ENCODE results near the gene SEC61G. TPM values are rescaled to one million over a fixed set of nuclear protein-coding genes. Genes with fewer than 3 reads are reported as not detected.

SEC61G gene
- total RNA-seq, 2 experiments from 2014 or later, result 88.7 to 146 TPM

GRCh38 chr7:54778696-54779540 is 19.9 kb upstream of the SEC61G start:
- no peaks in the 10 kb centered on the region for H3K36me3 ChIP-seq (ENCODE audit: insufficient read depth, low read length)
- BruUV-seq (replicated peaks), result no TSS peak
- TF ChIP-seq, protein P1, sequence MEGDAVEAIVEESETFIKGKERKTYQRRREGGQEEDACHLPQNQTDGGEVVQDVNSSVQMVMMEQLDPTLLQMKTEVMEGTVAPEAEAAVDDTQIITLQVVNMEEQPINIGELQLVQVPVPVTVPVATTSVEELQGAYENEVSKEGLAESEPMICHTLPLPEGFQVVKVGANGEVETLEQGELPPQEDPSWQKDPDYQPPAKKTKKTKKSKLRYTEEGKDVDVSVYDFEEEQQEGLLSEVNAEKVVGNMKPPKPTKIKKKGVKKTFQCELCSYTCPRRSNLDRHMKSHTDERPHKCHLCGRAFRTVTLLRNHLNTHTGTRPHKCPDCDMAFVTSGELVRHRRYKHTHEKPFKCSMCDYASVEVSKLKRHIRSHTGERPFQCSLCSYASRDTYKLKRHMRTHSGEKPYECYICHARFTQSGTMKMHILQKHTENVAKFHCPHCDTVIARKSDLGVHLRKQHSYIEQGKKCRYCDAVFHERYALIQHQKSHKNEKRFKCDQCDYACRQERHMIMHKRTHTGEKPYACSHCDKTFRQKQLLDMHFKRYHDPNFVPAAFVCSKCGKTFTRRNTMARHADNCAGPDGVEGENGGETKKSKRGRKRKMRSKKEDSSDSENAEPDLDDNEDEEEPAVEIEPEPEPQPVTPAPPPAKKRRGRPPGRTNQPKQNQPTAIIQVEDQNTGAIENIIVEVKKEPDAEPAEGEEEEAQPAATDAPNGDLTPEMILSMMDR (conservative IDR thresholded peaks at IDR 0.05; ENCODE audit: low read length), result no peak
- TF ChIP-seq EZH2phosphoT487 (IDR thresholded peaks at IDR 0.05; ENCODE audit: borderline replicate concordance, low read depth, low read length), result no peak
- intact Hi-C loops (cut with micrococcal nuclease; ENCODE audit: unreplicated experiment), result no loop called here
- POLR2A ChIA-PET, result interaction anchor here (0.6 kb wide), 1 partner anchor 374 kb away, joined by 3 read pairs; no protein-coding TSS in a partner anchor
- no peaks in the 10 kb centered on the region for H3K79me2 ChIP-seq (ENCODE audit: insufficient read depth, low read depth, low read length)
- H3K4me2 ChIP-seq (ENCODE audit: low read length), result no peak overlapping the region
- H2AFZ ChIP-seq (ENCODE audit: low read length), result no peak overlapping the region
- no peaks in the 10 kb centered on the region for H3K9me2 ChIP-seq (ENCODE audit: insufficient read depth, low read length)
- H3K4me3 ChIP-seq (ENCODE audit: low read depth, low read length, poor library complexity, severe bottlenecking), result no peak overlapping the region
- no peaks in the 10 kb centered on the region for H3K4me1 ChIP-seq (ENCODE audit: insufficient read depth, low read length, poor library complexity, severe bottlenecking)
- no peaks in the 10 kb centered on the region for H3K9me3 ChIP-seq (ENCODE audit: low read length)
- no peak overlapping the region for H3K27ac ChIP-seq (ENCODE audit: low read depth, low read length, poor library complexity, severe bottlenecking)
- H4K20me1 ChIP-seq (ENCODE audit: insufficient read depth, low read length), result no peaks in the 10 kb centered on the region
- CTCF ChIA-PET (ENCODE audit: unreplicated experiment), result no interaction called here
- no peak for DNase-seq (ENCODE audit: low spot score)

GRCh38 chr7:54778166-54778565 is 19.2 kb upstream of the SEC61G start:
- intact Hi-C loops (cut with micrococcal nuclease; ENCODE audit: unreplicated experiment), result no loop called here
- POLR2A ChIA-PET, result interaction anchor here (0.6 kb wide), 1 partner anchor 375 kb away, joined by 3 read pairs; no protein-coding TSS in a partner anchor
- CTCF ChIA-PET (ENCODE audit: unreplicated experiment), result no interaction called here
- no peak overlapping the region for H3K4me2 ChIP-seq (ENCODE audit: low read length)
- H2AFZ ChIP-seq (ENCODE audit: low read length), result no peak overlapping the region
- no peaks in the 10 kb centered on the region for H3K9me3 ChIP-seq (ENCODE audit: low read length)
- no peak for DNase-seq (ENCODE audit: low spot score)
- H4K20me1 ChIP-seq (ENCODE audit: insufficient read depth, low read length), result no peaks in the 10 kb centered on the region
- no peak for TF ChIP-seq EZH2phosphoT487 (IDR thresholded peaks at IDR 0.05; ENCODE audit: borderline replicate concordance, low read depth, low read length)
- TF ChIP-seq, protein P1 (conservative IDR thresholded peaks at IDR 0.05; ENCODE audit: low read length), result no peak
- BruUV-seq (replicated peaks), result no TSS peak
- H3K36me3 ChIP-seq (ENCODE audit: insufficient read depth, low read length), result no peaks in the 10 kb centered on the region
- H3K4me3 ChIP-seq (ENCODE audit: low read depth, low read length, poor library complexity, severe bottlenecking), result no peak overlapping the region
- no peak overlapping the region for H3K27ac ChIP-seq (ENCODE audit: low read depth, low read length, poor library complexity, severe bottlenecking)
- no peaks in the 10 kb centered on the region for H3K4me1 ChIP-seq (ENCODE audit: insufficient read depth, low read length, poor library complexity, severe bottlenecking)
- no peaks in the 10 kb centered on the region for H3K79me2 ChIP-seq (ENCODE audit: insufficient read depth, low read depth, low read length)
- H3K9me2 ChIP-seq (ENCODE audit: insufficient read depth, low read length), result no peaks in the 10 kb centered on the region
